ENCODE results near the gene TRIP12. TPM values are rescaled to one million over a fixed set of nuclear protein-coding genes. Genes with fewer than 3 reads are reported as not detected.
A peak's percentile ranks its signal among the peaks of the same experiment; 100 is the strongest.

Gene TRIP12
- total and polyA plus RNA-seq, 2 of the 4 experiments (the other 2 are of a cell fraction): 51.6 to 209 TPM

DNA sequence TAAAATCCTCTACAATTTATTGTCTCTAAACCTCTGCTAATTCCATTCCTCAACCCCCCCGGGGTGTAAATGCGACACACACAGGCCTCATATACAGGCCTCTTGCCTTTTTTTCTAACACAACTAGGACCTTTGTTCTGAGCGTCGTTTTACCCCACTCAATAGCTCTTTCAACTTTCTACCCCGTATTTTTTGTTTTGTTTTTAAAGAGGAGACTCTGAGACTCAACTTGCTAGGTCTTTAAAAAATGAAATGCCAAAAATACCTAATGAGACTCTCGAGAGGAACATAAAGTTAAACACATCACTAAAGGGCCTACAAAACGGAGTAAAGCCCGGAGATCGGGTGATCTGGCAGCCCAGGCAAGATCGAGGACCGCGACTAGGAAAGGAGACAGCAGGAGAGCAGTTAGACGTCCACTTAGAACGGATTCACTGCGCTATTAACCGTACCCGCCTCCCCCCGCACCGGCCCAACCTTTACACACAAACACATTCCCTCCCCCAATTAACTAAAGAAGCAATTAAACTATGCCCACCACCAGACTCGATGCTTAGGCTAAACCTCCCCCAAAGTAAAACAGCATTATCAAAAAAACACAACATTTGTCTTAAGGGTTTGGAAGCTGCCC is 1.7 kb downstream of the TRIP12 start:
- Histone ChIP-seq H2BK20ac (ENCODE audit: low read depth, low read length) (no peak overlapping the region), H3K4ac (ENCODE audit: low read depth, low read length) (no peak overlapping the region), H3K4me2 (ENCODE audit: low read depth, low read length) (peak overlapping the region; percentile 89), H2AK5ac (ENCODE audit: low read depth, low read length) (0 out of 2 replicates have a peak overlapping the region, but pooled peaks have one; percentile 5), H3K9me3 (ENCODE audit: control insufficient read depth, insufficient read depth, low read length) (no peaks in the 10 kb centered on the region), H2AFZ (replicated peaks; ENCODE audit: low read length, poor library complexity) (no peak overlapping the region), H3K4me3 (ENCODE audit: insufficient read depth, low read depth, low read length) (peak overlapping the region; percentile 75), H3K56ac (ENCODE audit: extremely low read depth, insufficient read depth, low read length) (peak overlapping the region; percentile 50), H3K27ac (ENCODE audit: insufficient read depth, low read length) (peak overlapping the region; percentile 51; the same call in 1 of the 2 replicates), H3K18ac (ENCODE audit: low read depth, low read length) (no peak overlapping the region), H3K79me1 (ENCODE audit: low read depth in 1 of 2, low read length in 2 of 2) (peaks cover 3 to 27% of the 10 kb centered on the region in 2 experiments; a peak in 2 of 4 replicates), H4K8ac (ENCODE audit: low read depth in 2 of 2, low read length in 2 of 2) (0 out of 4 replicates have a peak overlapping the region, but pooled peaks of 1 of the 2 experiments have one; percentile 68), H2AK9ac (replicated peaks; ENCODE audit: low read depth, low read length, poor library complexity) (no peak overlapping the region), H3K27me3 (ENCODE audit: control insufficient read depth, insufficient read depth, low read length) (no peaks in the 10 kb centered on the region), H3K23ac (ENCODE audit: low read depth, low read length) (peak overlapping the region; percentile 52; the same call in 1 of the 2 replicates), H2BK120ac (ENCODE audit: low read depth, low read length) (no peak overlapping the region), H4K20me1 (ENCODE audit: insufficient read depth, low read length) (peaks cover 60% of the 10 kb centered on the region), H2BK5ac (ENCODE audit: low read depth, low read length, poor library complexity, severe bottlenecking) (peak overlapping the region; percentile 35), H3K36me3 (ENCODE audit: control insufficient read depth, insufficient read depth, low read length) (peaks cover 11% of the 10 kb centered on the region), H3K4me1 (ENCODE audit: control insufficient read depth, insufficient read depth, low read length) (0 out of 2 replicates have a peak, but pooled peaks cover 2% of the 10 kb centered on the region), H3K9me1 (ENCODE audit: insufficient read depth, low read length) (0 out of 2 replicates have a peak, but pooled peaks cover 2% of the 10 kb centered on the region), H4K5ac (ENCODE audit: low read depth, low read length) (no peak overlapping the region), H4K91ac (ENCODE audit: insufficient read depth, low read depth, low read length) (no peak overlapping the region), H3K14ac (replicated peaks; ENCODE audit: low read depth, low read length) (peak overlapping the region; percentile 84; the same call in 1 of the 2 replicates), H2BK15ac (ENCODE audit: low read depth, low read length) (no peak overlapping the region), H3K9ac (ENCODE audit: low read depth, low read length) (peak overlapping the region; percentile 69)
- dilution Hi-C loops (cut with HindIII; ENCODE audit: low sequenced_read_pairs, unreplicated experiment) (no loop called here), in situ Hi-C loops (cut with MboI; ENCODE audit: low sequenced_read_pairs) (no loop called here), intact Hi-C loops (cut with micrococcal nuclease) (loop anchor here (5.0 to 10.0 kb wide), 4 partner anchors 118 to 855 kb away; no protein-coding TSS in a partner anchor)
- WGBS, 2 experiments (ENCODE audit: extremely low coverage in 2 of 2, insufficient read length in 1 of 2): 0% methylated on average over 3 of the region's 20 CpGs; no CpG with 5 or more reads in 1 of the 2 experiments
- ATAC-seq (ENCODE audit: low read depth) (no peak), DNase-seq (no peak)
- POLR2A ChIA-PET (ENCODE audit: unreplicated experiment): no interaction called here
- TF ChIP-seq, protein P1, sequence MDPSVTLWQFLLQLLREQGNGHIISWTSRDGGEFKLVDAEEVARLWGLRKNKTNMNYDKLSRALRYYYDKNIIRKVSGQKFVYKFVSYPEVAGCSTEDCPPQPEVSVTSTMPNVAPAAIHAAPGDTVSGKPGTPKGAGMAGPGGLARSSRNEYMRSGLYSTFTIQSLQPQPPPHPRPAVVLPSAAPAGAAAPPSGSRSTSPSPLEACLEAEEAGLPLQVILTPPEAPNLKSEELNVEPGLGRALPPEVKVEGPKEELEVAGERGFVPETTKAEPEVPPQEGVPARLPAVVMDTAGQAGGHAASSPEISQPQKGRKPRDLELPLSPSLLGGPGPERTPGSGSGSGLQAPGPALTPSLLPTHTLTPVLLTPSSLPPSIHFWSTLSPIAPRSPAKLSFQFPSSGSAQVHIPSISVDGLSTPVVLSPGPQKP (IDR thresholded peaks at IDR 0.05; ENCODE audit: borderline replicate concordance, low read depth, low read length): no peak
- TF ChIP-seq CHD1 (IDR thresholded peaks at IDR 0.05; ENCODE audit: low read depth, low read length): 0 out of 2 replicates have a peak, but pooled peaks have one; percentile 58
- TF ChIP-seq BHLHE40 (IDR thresholded peaks at IDR 0.05; ENCODE audit: low read depth, low read length): no peak
- BruUV-seq (replicated peaks): no TSS peak
- CTCF ChIA-PET: interaction anchor here (0.7 kb wide), 1 partner anchor 497 kb away, joined by 3 read pairs; no protein-coding TSS in a partner anchor
